Measurements from ENCODE around the gene WNT9B. TPM values are rescaled to one million over a fixed set of nuclear protein-coding genes. Genes with fewer than 3 reads are reported as not detected.

Gene WNT9B
- total and polyA plus RNA-seq, 7 experiments from 2014 or later, result not detected

DNA sequence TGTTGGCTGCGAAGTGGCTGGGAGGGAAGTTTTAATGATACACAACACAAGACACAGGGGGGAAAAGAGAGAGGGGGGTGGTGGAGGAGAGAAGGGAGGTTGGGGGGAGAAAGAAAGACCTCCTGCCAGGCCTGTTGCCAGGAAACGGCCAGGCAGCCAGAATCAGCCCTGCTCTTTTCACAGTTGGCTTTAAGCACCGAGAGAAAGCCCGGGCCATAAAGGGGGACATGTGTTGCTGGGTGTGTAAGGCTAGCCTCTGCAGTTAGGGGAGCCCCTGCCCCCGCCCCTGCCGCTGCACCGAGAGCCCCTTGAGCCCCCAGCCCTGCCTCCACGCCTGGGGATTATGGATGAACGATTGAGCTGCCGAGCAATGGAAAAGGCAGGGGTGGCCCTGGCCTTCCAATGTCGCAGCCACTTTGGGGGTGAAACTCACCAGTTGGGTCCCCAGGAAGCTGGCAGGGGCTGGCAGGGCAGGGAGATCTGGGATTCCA, 19.0 kb upstream of the WNT9B start:
- Histone ChIP-seq H3K27ac (ENCODE audit: low read depth, low read length) (no peak overlapping the region), H3K36me3 (ENCODE audit: control insufficient read depth in 2 of 3, insufficient read depth in 3 of 3, low read length in 3 of 3) (no peaks in the 10 kb centered on the region), H3K27me3 (ENCODE audit: control insufficient read depth in 2 of 2, insufficient read depth in 2 of 2, low read length in 2 of 2) (no peaks in the 10 kb centered on the region), H3K4me3 (ENCODE audit: low read length) (no peak overlapping the region), H3K4me1 (ENCODE audit: control insufficient read depth in 2 of 2, insufficient read depth in 2 of 2, low read length in 2 of 2) (no peaks in the 10 kb centered on the region), H3K9me3 (ENCODE audit: control insufficient read depth in 2 of 3, low read length in 3 of 3) (no peaks in the 10 kb centered on the region)
- intact Hi-C loops (cut with micrococcal nuclease), result loop anchor here in 1 of 2 donors (10.0 kb wide), 1 partner anchor 1248 kb away; no protein-coding TSS in a partner anchor
- H3K4me1 Mint-ChIP-seq, result peaks cover 0 to 5% (median 0%) of the 10 kb centered on the region in 7 donors
- no peak for ATAC-seq
- peaks cover 4 to 16% (median 11%) of the 10 kb centered on the region in 5 donors for H3K27me3 Mint-ChIP-seq
- DNase-seq, result no peak
- H3K27ac Mint-ChIP-seq, result no peak overlapping the region
- ChIA-PET POLR2A (no interaction called here), CTCF (interaction anchor here (1.0 kb wide), 1 partner anchor 9 kb away, joined by 3 read pairs; no protein-coding TSS in a partner anchor)
- H3K9me3 Mint-ChIP-seq, result peaks cover 0 to 2% (median 0%) of the 10 kb centered on the region in 11 donors
- no peaks in the 10 kb centered on the region for H3K36me3 Mint-ChIP-seq
- no peak overlapping the region for H3K4me3 Mint-ChIP-seq

DNA sequence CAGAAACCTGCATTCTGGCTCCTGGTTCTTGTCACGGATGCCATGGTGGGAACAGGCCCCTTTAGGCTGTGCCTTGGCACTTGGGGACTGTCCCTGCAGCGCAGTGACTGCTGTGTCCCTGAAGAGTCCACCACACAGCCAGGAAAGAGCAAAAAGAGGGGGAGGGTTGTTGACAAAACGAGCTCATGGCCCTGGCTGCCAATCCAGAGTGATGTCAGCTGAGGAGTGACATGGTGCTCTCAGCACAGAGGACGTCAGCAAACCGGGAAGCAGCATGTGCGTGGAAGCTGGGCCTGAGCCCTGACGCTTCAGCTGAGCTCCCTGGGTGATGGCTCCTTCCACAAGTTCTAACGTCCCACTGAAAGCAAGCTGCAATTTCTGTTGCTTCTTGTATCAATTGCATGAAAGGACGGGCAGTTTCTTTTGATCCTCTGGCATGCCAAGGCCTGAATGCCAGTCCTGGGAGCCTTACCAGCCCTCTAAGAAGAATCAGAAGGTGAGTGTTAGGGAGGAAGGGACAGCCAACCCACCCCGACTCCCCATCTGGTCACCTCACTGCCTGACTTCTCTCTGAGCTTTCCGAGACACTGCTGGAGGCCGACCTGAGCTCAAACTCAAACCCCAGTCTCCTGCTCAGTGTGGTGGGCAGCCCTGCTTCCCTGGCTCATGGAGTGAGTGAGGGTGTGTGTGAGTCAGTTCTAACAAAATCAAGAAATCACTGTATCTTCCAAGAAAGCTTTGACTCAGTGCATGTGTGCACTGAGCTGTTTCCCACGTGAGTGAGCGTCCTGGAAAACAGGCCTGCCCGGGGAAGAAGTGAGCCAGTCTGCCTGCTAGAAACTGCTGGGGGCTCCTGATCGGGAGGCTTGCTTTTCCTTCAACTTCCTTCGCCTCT, 18.2 kb upstream of the WNT9B start:
- intact Hi-C loops (cut with micrococcal nuclease), result loop anchor here in 1 of 2 donors (10.0 kb wide), 1 partner anchor 1248 kb away; no protein-coding TSS in a partner anchor
- H3K27ac Mint-ChIP-seq, result no peak overlapping the region
- H3K4me1 ChIP-seq (ENCODE audit: control insufficient read depth in 2 of 2, insufficient read depth in 2 of 2, low read length in 2 of 2), result no peaks in the 10 kb centered on the region
- H3K4me3 Mint-ChIP-seq, result no peak overlapping the region
- H3K36me3 ChIP-seq (ENCODE audit: control insufficient read depth in 2 of 3, insufficient read depth in 3 of 3, low read length in 3 of 3), result no peaks in the 10 kb centered on the region
- ATAC-seq, result no peak
- H3K27me3 Mint-ChIP-seq, result peaks cover 1 to 17% (median 11%) of the 10 kb centered on the region in 5 donors
- CTCF ChIA-PET, result interaction anchor here (1.0 kb wide), 1 partner anchor 8 kb away, joined by 3 read pairs; no protein-coding TSS in a partner anchor
- H3K9me3 Mint-ChIP-seq, result peaks cover 0 to 2% (median 0%) of the 10 kb centered on the region in 11 donors
- no peak overlapping the region for H3K4me3 ChIP-seq (ENCODE audit: low read length)
- H3K4me1 Mint-ChIP-seq, result peaks cover 0 to 5% (median 0%) of the 10 kb centered on the region in 7 donors
- POLR2A ChIA-PET, result no interaction called here
- no peaks in the 10 kb centered on the region for H3K27me3 ChIP-seq (ENCODE audit: control insufficient read depth in 2 of 2, insufficient read depth in 2 of 2, low read length in 2 of 2)
- H3K9me3 ChIP-seq (ENCODE audit: control insufficient read depth in 2 of 3, low read length in 3 of 3), result no peaks in the 10 kb centered on the region
- H3K27ac ChIP-seq (ENCODE audit: low read depth, low read length), result no peak overlapping the region
- DNase-seq, result no peak
- no peaks in the 10 kb centered on the region for H3K36me3 Mint-ChIP-seq

GRCh38 chr17:46833840-46834208, 17.6 kb upstream of the WNT9B start:
- Mint-ChIP-seq H3K36me3 (no peaks in the 10 kb centered on the region), H3K4me3 (no peak overlapping the region), H3K27ac (no peak overlapping the region), H3K9me3 (peaks cover 0 to 3% (median 0%) of the 10 kb centered on the region in 11 donors), H3K27me3 (peaks cover 0 to 18% (median 11%) of the 10 kb centered on the region in 5 donors), H3K4me1 (peaks cover 0 to 5% (median 0%) of the 10 kb centered on the region in 7 donors)
- ChIA-PET CTCF (no interaction called here), POLR2A (no interaction called here)
- DNase-seq, result no peak
- H3K4me1 ChIP-seq (ENCODE audit: control insufficient read depth in 2 of 2, insufficient read depth in 2 of 2, low read length in 2 of 2), result no peaks in the 10 kb centered on the region
- H3K27ac ChIP-seq (ENCODE audit: low read depth, low read length), result no peak overlapping the region
- no peak for ATAC-seq
- no peaks in the 10 kb centered on the region for H3K9me3 ChIP-seq (ENCODE audit: control insufficient read depth in 2 of 3, low read length in 3 of 3)
- no peaks in the 10 kb centered on the region for H3K36me3 ChIP-seq (ENCODE audit: control insufficient read depth in 2 of 3, insufficient read depth in 3 of 3, low read length in 3 of 3)
- no peaks in the 10 kb centered on the region for H3K27me3 ChIP-seq (ENCODE audit: control insufficient read depth in 2 of 2, insufficient read depth in 2 of 2, low read length in 2 of 2)
- intact Hi-C loops (cut with micrococcal nuclease), result loop anchor here in 1 of 2 donors (10.0 kb wide), 1 partner anchor 1249 kb away; no protein-coding TSS in a partner anchor
- H3K4me3 ChIP-seq (ENCODE audit: low read length), result no peak overlapping the region

DNA sequence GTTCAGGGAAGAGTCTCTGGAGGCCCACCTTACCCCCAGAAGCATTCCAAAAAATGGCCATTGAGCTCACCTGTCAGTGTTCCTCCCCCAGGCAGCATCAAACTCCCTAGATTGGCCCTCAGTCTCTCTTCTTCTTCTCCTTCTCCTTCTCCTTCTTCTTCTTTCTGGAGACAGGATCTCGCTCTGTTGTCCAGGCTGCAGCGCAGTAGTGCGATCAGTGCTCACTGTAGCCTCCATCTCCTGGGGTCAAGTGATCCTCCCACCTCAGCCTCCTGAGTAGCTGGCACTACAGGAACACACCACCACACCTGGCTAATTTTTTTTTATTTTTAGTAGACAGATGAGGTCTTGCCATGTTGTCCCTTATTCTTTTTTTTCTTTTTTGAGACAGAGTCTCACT, 16.5 kb upstream of the WNT9B start:
- CTCF ChIA-PET, result interaction anchor here (1.0 to 1.3 kb wide), 2 partner anchors 9 to 13 kb away, joined by 3 to 4 read pairs; no protein-coding TSS in a partner anchor
- DNase-seq, result no peak
- Mint-ChIP-seq H3K4me1 (peaks cover 0 to 5% (median 0%) of the 10 kb centered on the region in 7 donors), H3K9me3 (peaks cover 0 to 5% (median 0%) of the 10 kb centered on the region in 11 donors), H3K27me3 (peaks cover 4 to 22% (median 14%) of the 10 kb centered on the region in 5 donors), H3K4me3 (no peak overlapping the region), H3K27ac (no peak overlapping the region), H3K36me3 (no peaks in the 10 kb centered on the region)
- H3K36me3 ChIP-seq (ENCODE audit: control insufficient read depth in 2 of 3, insufficient read depth in 3 of 3, low read length in 3 of 3), result no peaks in the 10 kb centered on the region
- intact Hi-C loops (cut with micrococcal nuclease), result loop anchor here in 1 of 2 donors (10.0 kb wide), 1 partner anchor 1250 kb away; no protein-coding TSS in a partner anchor
- POLR2A ChIA-PET, result no interaction called here
- no peak overlapping the region for H3K27ac ChIP-seq (ENCODE audit: low read depth, low read length)
- no peaks in the 10 kb centered on the region for H3K4me1 ChIP-seq (ENCODE audit: control insufficient read depth in 2 of 2, insufficient read depth in 2 of 2, low read length in 2 of 2)
- no peak overlapping the region for H3K4me3 ChIP-seq (ENCODE audit: low read length)
- ATAC-seq, result no peak
- no peaks in the 10 kb centered on the region for H3K27me3 ChIP-seq (ENCODE audit: control insufficient read depth in 2 of 2, insufficient read depth in 2 of 2, low read length in 2 of 2)
- no peaks in the 10 kb centered on the region for H3K9me3 ChIP-seq (ENCODE audit: control insufficient read depth in 2 of 3, low read length in 3 of 3)

DNA sequence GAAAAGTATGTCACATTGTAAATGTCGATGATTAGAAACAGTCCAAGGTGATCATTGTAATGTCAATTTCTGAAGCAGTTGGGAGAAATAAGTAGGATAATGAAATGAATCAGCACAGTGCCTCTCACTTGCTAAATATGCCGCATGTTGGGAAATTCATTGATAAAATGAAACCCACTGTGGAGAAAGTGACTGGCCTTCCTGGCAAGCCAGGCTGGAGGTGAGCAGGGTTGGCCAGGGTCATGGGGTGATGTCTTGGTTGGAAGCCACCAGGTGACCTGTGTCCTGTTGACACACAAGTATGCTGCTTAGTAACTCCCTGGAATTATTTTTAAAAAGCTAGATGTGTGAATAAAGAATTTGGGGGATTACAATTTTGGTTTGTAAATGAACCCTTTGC, 14.9 kb upstream of the WNT9B start:
- peaks cover 0 to 10% (median 4%) of the 10 kb centered on the region in 11 donors for H3K9me3 Mint-ChIP-seq
- no peaks in the 10 kb centered on the region for H3K9me3 ChIP-seq (ENCODE audit: control insufficient read depth in 2 of 3, low read length in 3 of 3)
- H3K27me3 ChIP-seq (ENCODE audit: control insufficient read depth in 2 of 2, insufficient read depth in 2 of 2, low read length in 2 of 2), result peaks cover 0 to 8% of the 10 kb centered on the region in 2 donors
- peaks cover 20 to 36% (median 20%) of the 10 kb centered on the region in 5 donors for H3K27me3 Mint-ChIP-seq
- ChIA-PET CTCF (no interaction called here), POLR2A (interaction anchor here (1.0 kb wide), 1 partner anchor 8 kb away, joined by 3 read pairs; no protein-coding TSS in a partner anchor)
- no peak overlapping the region for H3K4me3 ChIP-seq (ENCODE audit: low read length)
- no peak for DNase-seq
- H3K4me1 ChIP-seq (ENCODE audit: control insufficient read depth in 2 of 2, insufficient read depth in 2 of 2, low read length in 2 of 2), result no peaks in the 10 kb centered on the region
- peaks cover 0 to 4% (median 0%) of the 10 kb centered on the region in 5 donors for H3K36me3 Mint-ChIP-seq
- peaks cover 0 to 10% (median 3%) of the 10 kb centered on the region in 7 donors for H3K4me1 Mint-ChIP-seq
- no peaks in the 10 kb centered on the region for H3K36me3 ChIP-seq (ENCODE audit: control insufficient read depth in 2 of 3, insufficient read depth in 3 of 3, low read length in 3 of 3)
- ATAC-seq, result no peak
- H3K27ac Mint-ChIP-seq, result peak overlapping the region in 1 of 9 donors; percentile 33
- no peak overlapping the region for H3K4me3 Mint-ChIP-seq
- H3K27ac ChIP-seq (ENCODE audit: low read depth, low read length), result no peak overlapping the region
- intact Hi-C loops (cut with micrococcal nuclease), result loop anchor here in 1 of 2 donors (10.0 kb wide), 1 partner anchor 1252 kb away; no protein-coding TSS in a partner anchor

DNA sequence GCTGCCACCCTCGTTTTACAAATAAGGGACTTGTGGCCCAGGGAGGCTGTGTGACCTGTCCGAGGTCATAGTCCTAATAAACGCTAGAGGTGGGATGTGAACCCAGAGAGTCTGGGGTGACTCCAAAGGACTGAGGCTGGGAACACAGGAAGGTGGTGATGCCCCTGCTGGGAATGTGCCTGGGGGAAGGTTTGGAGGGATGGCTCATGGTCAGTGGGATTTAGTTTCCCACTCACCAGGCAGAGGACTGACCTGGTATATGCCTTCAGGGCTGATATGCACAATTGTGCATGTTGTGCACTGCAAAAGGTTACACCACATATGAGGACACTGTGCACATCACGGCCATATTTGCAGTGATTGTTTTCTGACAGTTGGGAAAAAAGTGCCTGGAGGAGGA, 13.9 kb upstream of the WNT9B start:
- Mint-ChIP-seq H3K9me3 (peaks cover 0 to 11% (median 5%) of the 10 kb centered on the region in 11 donors), H3K27ac (no peak overlapping the region), H3K4me3 (no peak overlapping the region), H3K36me3 (peaks cover 0 to 4% (median under 1%) of the 10 kb centered on the region in 5 donors), H3K27me3 (peaks cover 24 to 45% (median 27%) of the 10 kb centered on the region in 5 donors), H3K4me1 (peaks cover 0 to 10% (median 3%) of the 10 kb centered on the region in 7 donors)
- intact Hi-C loops (cut with micrococcal nuclease), result loop anchor here in 1 of 2 donors (10.0 kb wide), 1 partner anchor 1253 kb away; no protein-coding TSS in a partner anchor
- Histone ChIP-seq H3K4me3 (ENCODE audit: low read length) (no peak overlapping the region), H3K36me3 (ENCODE audit: control insufficient read depth in 2 of 3, insufficient read depth in 3 of 3, low read length in 3 of 3) (no peaks in the 10 kb centered on the region), H3K27ac (ENCODE audit: low read depth, low read length) (no peak overlapping the region), H3K27me3 (ENCODE audit: control insufficient read depth in 2 of 2, insufficient read depth in 2 of 2, low read length in 2 of 2) (peaks cover 0 to 14% of the 10 kb centered on the region in 2 donors), H3K4me1 (ENCODE audit: control insufficient read depth in 2 of 2, insufficient read depth in 2 of 2, low read length in 2 of 2) (no peaks in the 10 kb centered on the region), H3K9me3 (ENCODE audit: control insufficient read depth in 2 of 3, low read length in 3 of 3) (peaks cover 0 to under 1% (median 0%) of the 10 kb centered on the region in 3 experiments)
- CTCF ChIA-PET, result no interaction called here
- DNase-seq (no peak), ATAC-seq (no peak)
- POLR2A ChIA-PET, result no interaction called here
